PC-9 (cell line): ENCODE results near the gene FBXO45.

ENCODE experiments used
- EZH2 ChIP-seq: fragments of 200-600 bp; sonication (generic); IDR thresholded peaks from 2 replicates; pipeline ENCODE4 v1.8.0; 2017; ENCODE audit warnings: antibody characterized with exemption, low read depth
- TF ChIP-seq, protein P1 (sequence below): fragments of 200-600 bp; sonication (generic); conservative IDR thresholded peaks from 2 replicates; pipeline ENCODE4 v1.6.1; 2017; ENCODE audit warnings: mixed run types, antibody characterized with exemption, mild to moderate bottlenecking, moderate library complexity

DNA sequence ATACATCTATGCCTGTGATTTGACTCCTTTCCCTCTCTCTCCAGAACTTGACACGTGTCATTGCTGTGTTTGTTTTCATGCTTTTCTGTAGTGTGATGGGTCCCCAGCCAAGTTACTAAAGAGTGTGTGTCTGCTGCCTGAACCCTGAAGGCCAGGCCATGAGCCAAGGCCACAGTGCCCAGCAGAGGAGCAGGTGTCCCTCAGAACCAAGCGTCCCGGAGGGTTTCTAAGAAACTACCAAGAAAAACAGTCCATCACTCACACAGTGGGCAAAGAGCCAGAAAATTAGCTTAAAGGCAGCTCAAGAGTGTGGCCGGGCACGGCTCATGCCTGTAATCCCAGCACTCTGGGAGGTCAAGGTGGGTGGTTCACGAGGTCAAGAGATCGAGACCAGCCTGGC is 35.2 kb downstream of the FBXO45 start:
- TF ChIP-seq, protein P1, sequence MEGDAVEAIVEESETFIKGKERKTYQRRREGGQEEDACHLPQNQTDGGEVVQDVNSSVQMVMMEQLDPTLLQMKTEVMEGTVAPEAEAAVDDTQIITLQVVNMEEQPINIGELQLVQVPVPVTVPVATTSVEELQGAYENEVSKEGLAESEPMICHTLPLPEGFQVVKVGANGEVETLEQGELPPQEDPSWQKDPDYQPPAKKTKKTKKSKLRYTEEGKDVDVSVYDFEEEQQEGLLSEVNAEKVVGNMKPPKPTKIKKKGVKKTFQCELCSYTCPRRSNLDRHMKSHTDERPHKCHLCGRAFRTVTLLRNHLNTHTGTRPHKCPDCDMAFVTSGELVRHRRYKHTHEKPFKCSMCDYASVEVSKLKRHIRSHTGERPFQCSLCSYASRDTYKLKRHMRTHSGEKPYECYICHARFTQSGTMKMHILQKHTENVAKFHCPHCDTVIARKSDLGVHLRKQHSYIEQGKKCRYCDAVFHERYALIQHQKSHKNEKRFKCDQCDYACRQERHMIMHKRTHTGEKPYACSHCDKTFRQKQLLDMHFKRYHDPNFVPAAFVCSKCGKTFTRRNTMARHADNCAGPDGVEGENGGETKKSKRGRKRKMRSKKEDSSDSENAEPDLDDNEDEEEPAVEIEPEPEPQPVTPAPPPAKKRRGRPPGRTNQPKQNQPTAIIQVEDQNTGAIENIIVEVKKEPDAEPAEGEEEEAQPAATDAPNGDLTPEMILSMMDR = no peak
- no peak for TF ChIP-seq EZH2
